Neural progenitor cell (in vitro differentiated cells): ENCODE measurements around the gene ADCY2.

ENCODE experiments used
- CTCF ChIP-seq: fragments of 200-600 bp; sonication (generic); IDR thresholded peaks from 2 replicates; pipeline ENCODE4 v1.5.1; 2017; ENCODE audit warnings: antibody characterized with exemption, mild to moderate bottlenecking
- EZH2 ChIP-seq: fragments of 200-600 bp; sonication (generic); IDR thresholded peaks from 2 replicates; pipeline ENCODE4 v1.6.1; 2017; ENCODE audit warnings: antibody characterized with exemption, mild to moderate bottlenecking, moderate library complexity

- no peak for TF ChIP-seq CTCF
- TF ChIP-seq EZH2: no peak
These were observed 318.8 kb downstream of the ADCY2 start for GRCh38 chr5:7714697-7715096.
